M059J (cell line): Measurements from ENCODE around the gene B4GALT4. TPM values are rescaled to one million over a fixed set of nuclear protein-coding genes. Genes with fewer than 3 reads are reported as not detected.
A peak's percentile ranks its signal among the peaks of the same experiment; 100 is the strongest.

Source experiments
- DNase-seq: peaks from one replicate; pipeline ENCODE4 v3.0.0-alpha.2; 2012; ENCODE audit warnings: low read depth
- total RNA-seq: library from RNA; depleted of rRNA; stranded (reverse); fragments of >200 nt; shearing (Covaris generic); gene quantifications from 2 replicates; pipeline ENCODE4 v1.2.3, GENCODE V29; 2014

B4GALT4 gene
- total RNA-seq, 1 experiment from 2014 or later, result 33.2 TPM

DNA sequence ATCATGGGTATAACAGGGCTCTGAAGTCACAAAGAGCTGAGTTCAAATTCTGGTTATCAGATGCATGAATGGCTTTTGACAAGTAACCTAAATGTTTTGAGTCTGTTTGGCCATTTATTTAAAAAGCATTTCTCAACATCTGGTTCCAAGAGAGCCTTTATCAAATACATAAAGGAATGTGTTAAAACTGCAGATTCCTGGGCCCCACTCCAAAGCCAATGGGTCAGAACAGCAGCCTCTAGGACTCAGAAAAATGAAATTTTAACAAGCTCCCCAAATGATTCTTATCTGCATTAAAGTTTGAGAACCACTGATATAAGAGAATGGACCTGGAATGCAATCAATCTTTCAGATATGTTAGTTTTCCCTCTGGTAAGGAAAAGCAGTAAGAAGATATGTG, 3.4 kb downstream of the B4GALT4 start:
- no peak for DNase-seq

DNA sequence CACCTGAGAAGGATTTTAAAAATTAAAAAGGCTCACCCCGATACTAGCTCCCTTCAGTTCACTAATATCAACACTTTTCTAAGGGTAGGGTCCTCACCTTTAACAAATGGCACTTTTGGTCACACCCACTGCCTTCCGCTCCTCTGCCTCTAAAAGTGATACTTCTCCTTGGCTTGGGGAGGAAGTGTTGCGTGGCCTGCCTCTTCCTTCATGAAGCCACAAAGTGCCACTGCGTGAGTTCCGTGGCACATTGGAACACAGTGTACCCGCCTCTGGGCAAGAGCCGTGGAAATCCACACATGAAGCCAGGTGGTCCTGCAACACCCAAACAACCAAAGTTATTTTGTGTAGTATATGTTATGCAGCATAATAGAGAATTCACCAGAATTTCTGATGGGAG, 3.9 kb downstream of the B4GALT4 start:
- no peak for DNase-seq

DNA sequence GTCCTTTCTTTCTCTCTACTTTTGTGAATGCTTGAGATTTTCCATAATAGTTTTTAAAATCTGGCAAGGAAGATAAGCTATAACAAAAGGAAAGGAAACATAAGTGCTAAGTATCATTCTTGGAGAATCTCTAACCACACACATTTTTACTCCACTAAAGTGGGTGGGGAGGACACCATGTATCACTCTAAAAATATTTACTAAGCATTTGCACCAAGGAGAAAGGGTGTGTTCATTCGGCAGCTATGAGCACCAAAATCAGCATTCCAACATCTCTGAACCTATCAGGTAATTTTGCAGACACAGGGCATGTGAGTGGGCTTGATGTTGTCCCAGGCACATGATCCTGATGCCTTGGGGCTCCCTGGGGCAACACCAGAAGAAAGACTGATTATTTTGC, 5.5 kb downstream of the B4GALT4 start:
- peak; percentile 70 for DNase-seq

DNA sequence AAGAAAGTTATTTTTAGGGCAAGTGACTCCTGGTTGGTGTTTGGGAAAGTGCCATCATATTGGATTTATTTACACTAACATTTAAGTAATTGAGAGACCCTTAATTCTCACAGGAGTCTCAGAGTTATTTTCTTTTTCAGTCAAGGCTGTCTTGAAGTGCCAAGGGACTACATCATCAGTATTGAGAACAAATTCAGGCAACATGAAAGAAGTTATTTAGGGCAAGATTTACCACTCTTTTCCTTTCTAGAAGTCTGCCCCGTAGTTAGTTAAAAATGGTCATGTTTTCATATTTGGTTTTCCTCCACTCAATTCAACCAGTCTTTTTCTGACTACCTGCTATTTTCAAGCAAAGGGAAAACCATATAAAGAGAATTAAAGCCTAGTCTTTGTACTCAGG, 6.1 kb downstream of the B4GALT4 start:
- DNase-seq, result no peak

DNA sequence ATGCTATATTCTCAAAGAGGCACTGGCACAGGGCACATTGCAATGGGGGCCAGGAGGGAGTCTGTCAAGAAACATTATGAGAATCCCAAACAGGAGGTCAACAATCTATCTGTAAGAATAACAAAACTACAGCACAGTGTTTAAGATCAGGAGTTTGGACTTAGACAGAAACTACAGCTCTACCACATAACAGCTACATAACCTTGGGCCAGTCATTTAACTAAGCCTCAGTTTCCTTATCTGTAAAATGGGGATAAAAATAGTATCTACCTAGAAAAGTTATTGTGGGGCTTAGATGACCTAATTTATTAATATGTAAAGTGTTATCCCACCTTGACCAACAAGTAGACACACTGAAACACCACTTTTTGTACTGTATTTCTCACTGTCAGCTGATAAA, 9.9 kb downstream of the B4GALT4 start:
- DNase-seq, result no peak

DNA sequence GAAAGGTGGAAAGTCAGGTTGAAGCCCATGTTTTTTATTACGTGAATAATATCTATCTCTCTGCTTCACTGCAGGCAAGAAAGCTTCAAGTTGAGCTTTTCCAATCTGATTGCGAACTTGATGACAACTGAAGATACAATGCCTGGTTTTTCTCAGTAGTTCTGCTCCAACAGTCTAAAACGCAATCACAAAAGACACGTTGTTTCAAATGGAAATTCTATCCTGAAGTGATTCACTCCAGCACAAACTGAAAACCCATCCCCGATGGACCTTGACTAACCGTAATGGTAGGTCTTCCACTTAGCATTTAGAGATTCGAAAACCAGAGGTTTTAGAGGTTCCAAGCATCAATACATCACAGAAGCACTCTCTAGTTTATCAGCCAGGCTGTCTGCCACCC, 10.6 kb downstream of the B4GALT4 start:
- no peak for DNase-seq

DNA sequence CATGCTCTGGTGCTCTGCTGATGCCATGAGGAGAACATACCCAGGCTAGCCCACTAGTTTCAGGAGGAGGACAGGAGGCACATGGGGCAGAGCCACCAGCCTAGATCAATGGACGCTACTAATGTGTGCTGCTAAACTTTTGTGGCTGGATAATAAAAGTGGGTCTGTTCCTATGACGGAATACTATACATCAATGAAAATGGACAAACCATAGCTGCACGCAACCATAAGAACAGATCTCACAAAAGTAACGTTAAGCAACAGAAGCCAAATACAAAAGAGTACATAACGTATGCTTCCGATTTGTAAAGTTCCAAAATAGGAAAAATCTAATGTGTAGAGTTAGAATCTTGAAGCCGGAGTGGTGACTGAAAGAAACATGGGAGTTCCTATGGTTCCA, 11.5 kb downstream of the B4GALT4 start:
- DNase-seq, result no peak

DNA sequence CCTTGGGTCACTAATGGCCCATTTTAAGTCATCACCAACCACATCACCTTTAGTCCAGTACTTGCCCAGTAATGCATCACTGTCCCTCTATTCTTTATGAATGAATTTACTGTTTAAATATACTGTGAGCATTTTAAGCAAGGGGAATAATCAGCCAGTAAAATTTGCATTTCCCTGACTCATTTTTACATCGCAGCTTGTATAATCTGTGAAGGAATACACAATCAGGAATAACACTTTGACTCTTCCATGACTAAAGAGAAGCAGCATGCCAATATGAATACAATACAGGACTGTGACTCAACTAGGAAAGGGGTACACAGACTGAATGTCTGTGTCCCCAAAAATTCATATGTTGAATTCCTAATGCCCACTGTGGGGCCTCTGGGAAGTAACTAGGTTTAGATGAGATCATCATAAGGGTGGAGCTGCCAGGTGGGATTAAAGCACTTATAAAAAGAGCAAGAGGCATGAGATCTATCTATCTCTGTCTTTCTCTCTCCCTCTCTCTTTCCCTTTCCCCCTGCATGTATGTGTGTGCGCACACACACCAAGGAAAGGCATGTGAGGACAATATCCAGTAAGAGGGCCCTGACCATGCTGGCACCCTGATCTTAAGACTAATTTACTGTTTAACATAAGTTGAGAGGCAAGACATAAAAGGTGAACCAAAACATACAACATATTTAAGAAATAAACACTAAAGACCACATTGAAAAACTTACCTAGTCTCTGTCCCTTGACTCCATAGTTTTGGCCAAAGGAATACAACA, 12.1 kb downstream of the B4GALT4 start:
- DNase-seq, result no peak

DNA sequence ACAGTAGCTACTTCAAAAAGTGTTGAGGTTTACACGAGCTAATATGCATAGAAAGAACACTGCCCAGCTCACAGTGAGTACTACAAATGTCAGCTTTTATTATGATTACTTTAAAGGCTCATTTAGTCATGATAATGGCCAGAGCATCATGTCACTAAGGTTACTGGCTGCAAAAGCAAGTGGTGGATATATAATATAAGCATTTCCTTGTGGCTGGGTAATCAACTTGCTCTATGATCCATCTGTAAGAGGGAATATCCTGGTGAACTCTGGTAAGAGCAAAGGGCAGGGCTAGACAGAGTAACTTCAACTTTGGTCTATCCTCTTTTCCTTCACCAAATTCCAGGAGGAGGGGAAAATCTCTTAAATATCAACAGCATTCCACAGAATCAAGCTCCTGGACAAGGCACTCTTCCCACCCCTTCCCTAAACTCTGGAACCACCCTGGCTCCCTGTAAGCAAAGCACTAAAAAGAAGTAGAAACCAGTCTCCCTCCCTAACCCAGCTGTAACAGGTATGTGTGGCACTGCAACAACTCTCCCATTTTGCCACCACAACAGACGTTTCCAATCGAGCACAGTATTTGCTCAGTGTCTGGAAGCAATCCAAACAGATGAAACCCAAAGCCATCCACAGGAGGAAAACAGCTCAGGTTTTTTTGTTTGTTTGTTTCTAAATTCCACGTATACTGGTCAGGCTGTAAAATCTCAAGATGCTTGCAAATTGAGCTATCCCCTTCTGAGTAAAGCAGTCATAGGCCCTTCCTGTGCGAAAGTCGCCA, 13.4 kb downstream of the B4GALT4 start:
- no peak for DNase-seq

DNA sequence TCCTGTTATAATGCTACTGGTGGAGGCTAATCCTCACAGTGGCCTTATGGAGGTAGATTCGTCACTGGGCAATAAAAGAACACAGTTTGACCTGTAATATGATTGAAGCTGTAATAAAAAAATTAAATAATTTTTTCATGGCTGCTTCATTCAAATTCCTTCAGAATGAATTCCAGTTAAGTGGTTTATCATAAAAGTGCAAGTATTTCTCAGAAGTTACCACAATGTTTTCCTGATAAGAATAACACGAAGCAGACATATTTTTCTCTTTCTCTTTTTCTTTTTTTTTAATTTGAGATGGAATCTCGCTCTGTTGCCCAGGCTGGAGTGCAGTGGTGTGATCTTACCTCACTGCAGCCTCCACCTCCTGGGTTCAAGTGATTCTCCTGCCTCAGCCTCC, 15.6 kb downstream of the B4GALT4 start:
- no peak for DNase-seq

DNA sequence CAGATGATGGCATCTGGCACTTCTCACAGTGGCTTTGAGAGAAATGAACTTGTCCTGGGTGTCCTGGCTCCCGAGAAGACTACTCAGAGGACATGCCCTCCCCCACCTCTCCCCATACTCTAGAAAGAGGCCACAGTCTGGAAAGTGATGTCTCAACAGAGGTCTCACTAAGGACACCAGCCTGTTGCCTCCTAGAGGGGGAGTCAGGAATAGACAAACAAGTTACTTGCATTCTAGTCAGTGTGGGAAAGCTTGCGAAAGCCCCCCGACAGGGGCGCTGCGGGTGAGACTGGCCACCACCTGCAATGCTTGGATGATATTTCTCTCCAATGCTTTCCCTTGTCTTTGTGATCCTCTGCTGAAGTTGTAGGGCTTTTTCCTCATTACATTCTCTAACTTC, 17.2 kb downstream of the B4GALT4 start:
- no peak for DNase-seq

DNA sequence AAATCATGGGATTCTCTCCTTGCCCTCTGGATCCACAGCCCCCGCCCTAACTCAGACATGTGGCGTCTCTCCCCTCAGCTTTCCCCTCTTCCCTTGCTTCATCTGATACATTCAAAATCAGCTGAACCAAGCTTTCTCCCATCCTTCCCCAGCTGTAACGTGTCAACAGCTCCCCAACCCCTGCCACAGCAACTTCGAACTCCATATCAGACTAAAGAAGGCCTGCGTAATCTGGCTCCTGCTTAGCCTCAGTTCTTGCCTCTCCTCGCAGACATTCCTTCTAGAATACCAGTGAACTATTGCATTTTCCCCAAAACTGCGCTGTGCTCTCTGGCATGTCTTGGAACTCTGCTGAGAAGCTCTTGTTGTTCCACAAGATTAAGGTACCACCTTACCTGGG, 18.3 kb downstream of the B4GALT4 start:
- DNase-seq, result no peak

DNA sequence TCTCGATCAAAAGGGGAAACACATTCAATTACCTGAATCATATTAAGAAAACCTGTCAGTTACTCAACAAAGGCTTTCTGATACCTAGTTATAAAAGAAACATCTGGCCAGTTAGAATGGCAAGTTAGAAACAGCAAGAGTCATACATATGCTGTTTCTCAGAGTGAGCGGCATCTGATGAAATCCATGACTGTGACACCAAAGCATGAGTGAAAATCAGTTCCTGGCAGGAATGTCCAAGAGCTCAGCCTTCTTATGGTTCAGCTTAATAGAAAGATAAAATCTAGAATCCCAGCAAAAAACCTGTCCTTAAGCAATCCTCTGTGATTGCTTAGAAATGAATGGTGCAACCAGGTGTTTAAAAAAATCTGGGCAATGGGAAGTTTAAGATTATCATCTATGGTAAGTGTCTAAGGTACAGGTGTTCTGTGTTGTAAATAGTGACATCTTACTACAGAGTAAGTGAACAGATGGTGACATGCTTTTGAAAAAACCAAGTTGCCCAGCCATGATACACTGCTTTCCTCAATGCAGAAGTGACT, 18.8 kb downstream of the B4GALT4 start:
- DNase-seq, result no peak

DNA sequence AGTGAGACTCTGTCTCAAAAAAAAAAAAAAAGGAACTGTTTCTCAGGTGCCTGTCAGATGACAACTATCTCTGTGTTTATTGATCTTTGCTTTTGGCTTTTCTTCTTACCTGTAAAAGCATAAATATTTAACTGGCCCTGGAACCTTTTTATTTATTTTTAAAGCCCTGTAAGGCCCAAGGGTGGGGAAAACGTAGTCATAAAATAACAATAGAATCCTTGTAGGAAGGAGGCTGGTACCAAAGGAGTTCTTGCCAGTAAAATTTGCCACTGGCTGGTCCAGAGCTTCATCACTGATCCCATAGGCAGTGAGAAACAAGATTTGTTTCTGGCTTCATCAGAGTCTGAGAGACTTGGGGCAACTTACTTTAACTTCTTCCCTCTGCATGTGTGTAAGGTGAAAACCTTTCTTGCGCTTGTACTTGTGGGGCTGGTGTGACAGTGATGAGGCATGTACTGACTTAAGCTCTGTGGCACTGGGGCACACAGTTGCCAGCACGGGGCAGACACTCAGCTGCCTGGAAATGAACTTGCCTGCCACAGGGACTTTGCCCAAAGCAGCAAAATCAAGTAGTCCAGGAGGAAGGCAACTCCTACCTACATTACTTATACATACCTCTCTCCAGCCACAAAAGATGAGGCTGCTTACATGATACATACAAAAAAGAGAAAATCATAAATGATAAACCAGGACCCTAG, 19.6 kb downstream of the B4GALT4 start:
- DNase-seq, result no peak

DNA sequence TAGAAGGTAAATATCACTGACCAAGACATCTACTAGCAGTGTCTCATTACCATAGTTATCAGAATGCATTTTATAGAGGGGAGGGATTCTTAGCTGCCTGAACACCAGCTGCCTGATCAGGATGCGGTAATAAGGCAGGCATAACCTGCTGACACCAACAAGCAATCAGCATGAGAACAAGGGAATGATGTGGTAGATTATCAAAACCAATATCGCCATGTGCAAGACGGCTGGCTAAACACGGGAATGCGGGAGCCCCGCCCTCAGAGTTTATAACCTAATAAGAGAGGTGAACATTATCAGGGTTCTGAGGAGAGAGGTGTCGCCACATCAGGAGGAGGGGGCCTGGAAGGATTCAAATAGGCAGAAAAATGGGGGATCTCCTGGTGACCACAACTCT, 20.5 kb downstream of the B4GALT4 start:
- DNase-seq, result no peak

DNA sequence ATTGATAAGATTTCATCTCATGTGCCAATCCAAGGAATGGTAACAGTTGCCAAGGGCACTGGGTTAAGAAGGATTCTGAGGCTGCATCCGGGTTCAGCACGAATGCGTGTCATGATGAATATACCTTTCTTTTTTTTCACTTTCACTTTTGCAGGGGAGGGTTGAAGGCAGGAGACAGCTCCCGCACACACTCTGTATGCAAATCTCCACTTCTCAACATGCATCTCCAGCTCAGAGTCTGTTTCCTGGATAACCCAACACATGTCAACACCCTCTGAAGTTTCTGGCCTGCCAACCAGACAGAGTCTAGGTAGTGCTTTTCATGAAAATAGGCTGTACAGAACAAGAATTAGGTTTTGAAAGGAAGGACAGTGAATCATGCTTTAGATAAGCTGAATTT, 21.6 kb downstream of the B4GALT4 start:
- no peak for DNase-seq

DNA sequence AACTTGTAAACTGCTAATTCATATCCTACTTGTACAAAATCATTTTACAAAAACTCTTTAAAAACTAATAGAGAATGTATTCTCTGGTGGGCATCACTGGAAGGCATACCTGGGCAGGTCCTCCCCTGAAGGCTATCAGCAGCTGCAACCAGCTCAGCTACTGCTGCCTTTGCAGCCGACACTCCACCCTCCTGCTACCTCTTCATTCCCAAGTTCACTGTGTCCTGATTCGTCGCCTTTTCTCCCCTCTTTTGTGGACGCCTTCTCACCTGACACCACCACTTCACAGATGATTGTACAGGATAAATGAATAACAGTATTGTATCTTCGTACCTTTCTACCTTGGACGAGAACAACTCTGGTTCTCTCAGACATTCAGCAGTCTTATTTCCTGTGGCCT, 28.9 kb downstream of the B4GALT4 start:
- DNase-seq, result no peak

DNA sequence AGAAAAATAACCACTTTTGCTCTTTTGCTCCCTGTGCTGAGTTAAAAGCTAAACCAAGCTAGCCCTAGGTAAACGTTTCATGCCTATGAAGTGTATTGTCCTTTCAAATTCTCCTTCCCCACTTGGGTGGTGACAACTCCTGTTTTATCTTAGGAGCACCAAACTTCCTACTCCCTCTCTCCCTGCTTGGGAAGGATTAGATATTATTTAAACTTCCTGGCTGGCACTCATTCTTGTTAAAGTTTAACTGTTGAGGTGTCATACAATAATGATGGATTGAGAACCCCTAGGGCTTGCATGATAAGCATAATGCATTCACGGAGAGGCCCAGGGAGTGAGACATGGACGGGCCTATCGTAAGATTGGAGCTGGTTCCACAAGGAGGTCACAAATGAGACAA, 29.5 kb downstream of the B4GALT4 start:
- DNase-seq, result no peak

DNA sequence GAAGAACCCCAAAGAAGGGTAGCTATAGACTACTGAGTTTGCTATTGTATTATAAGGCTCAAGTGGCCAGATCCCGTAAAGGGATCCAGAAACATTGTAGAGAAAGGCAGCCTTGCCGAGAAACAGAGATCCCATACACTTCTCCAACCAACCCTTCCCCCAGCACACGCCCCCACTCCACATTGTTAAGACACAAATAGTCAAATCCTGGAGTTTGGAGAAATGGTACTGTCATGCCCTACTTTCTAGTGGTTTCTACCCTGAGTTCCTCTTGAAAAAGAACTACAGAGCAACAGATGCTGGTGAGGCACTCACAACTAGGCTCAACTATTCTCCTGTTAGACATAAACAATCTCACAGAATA, 33.2 kb downstream of the B4GALT4 start:
- DNase-seq, result no peak

DNA sequence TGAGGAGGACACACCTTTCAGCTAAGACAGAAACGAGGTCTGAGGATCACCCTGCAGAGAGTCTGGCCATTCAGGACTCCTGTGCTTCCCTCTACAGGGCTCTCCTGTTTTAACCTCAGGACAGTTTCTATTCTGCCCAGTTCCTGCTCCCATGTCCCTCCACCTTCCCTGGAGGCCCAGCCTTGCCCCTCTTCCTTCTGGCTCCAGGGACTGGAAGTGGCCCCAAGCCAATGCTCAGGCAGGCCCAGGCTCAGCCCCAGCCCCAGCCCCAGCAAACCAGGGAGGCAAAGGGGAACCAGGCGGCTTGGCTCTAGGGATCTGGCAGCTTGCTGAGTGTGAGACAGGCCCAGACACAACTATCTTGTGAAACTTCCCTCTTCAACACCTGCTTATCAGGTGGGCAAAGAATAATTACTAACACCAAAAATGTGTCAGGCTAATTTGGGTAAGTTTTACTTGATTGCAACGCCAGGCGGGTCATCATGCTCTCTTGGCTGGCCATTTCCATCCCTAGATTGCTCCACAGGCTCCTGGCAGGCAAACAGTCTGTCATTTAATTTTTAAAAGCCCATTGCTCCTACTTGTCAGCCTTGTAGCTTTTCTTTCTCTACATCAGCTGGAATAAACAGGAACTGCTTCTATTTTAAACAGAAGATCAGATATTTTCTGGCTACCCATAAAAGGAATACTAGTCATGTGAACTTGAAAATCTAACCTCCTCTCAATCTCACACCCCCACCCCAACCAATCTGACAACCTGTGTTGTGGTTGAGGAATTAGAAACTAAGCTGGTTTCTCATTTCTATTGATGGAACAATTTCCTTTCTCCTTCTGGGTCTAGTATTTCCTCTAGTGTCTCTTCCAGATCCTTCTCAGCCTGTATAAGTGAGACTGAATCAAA, 33.8 kb downstream of the B4GALT4 start:
- DNase-seq, result peak; percentile 15

DNA sequence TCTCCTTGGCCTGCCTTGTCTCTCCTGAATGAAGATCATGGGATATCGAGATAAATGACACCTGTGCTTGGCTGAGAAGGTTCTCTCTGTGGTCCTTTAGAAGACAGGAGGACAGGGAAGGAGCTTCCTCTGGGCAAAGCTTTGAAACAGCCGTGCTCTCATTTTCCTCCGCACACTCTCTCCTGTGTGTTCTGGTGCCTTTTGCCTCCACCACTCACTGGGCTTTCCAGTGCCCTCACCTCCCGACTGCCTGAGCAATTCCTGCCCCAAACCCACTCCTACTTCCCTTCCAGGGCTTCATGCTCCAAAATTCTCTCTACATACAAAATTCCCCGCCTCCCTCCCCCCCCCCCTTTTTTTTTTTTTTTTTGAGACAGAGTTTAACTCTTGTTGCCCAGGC, 35.0 kb downstream of the B4GALT4 start:
- DNase-seq, result no peak

DNA sequence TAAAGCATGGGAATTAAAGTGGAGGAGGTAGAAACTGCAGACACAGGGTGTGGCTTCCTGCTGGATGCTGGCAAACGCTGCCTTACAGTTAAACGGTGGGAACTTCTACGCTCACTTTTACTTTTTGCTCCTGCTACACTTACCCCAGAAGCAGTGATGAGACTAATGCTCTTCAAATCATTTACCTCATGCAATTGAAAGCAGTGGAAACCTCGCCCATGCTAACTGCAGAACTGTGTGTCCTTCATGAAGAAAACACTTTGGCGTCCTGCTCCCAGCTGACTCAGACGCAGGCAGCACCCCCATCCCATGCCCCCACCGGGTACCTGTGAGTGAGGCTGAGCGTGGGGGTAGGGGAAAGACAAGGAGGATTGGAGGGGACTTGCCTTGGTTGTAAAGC, 35.5 kb downstream of the B4GALT4 start:
- no peak for DNase-seq
